OCI-LY7 (cell line): ENCODE measurements around the gene LRP5.

Experiments
- EZH2phosphoT487 ChIP-seq: fragments of 200-600 bp; sonication (generic); IDR thresholded peaks from 2 replicates; pipeline ENCODE4 v1.6.1; 2018; ENCODE audit warnings: low read depth, borderline replicate concordance, mild to moderate bottlenecking, mixed run types, antibody characterized with exemption, low read length, moderate library complexity, mixed read lengths
- TF ChIP-seq, protein P1 (sequence below): fragments of 200-600 bp; sonication (generic); conservative IDR thresholded peaks from 2 replicates; pipeline ENCODE4 v1.5.1; 2014; ENCODE audit warnings: mild to moderate bottlenecking, antibody characterized with exemption, low read length, moderate library complexity, mixed read lengths

- TF ChIP-seq, protein P1, sequence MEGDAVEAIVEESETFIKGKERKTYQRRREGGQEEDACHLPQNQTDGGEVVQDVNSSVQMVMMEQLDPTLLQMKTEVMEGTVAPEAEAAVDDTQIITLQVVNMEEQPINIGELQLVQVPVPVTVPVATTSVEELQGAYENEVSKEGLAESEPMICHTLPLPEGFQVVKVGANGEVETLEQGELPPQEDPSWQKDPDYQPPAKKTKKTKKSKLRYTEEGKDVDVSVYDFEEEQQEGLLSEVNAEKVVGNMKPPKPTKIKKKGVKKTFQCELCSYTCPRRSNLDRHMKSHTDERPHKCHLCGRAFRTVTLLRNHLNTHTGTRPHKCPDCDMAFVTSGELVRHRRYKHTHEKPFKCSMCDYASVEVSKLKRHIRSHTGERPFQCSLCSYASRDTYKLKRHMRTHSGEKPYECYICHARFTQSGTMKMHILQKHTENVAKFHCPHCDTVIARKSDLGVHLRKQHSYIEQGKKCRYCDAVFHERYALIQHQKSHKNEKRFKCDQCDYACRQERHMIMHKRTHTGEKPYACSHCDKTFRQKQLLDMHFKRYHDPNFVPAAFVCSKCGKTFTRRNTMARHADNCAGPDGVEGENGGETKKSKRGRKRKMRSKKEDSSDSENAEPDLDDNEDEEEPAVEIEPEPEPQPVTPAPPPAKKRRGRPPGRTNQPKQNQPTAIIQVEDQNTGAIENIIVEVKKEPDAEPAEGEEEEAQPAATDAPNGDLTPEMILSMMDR = no peak
- no peak for TF ChIP-seq EZH2phosphoT487
Measured at GRCh38 chr11:68293708-68294107, 18.7 kb upstream of the LRP5 start.
